Ammon's horn (tissue), 1 donor: ENCODE results near the gene TMEM161A.
"Not testable (repeated sequence)": the region's sequence is repeated elsewhere in the genome, so short reads cannot be mapped to it uniquely, and the experiment has no call there.

ENCODE experiments used
- DNase-seq: peaks from one replicate; pipeline ENCODE4 v3.0.0-alpha.2; 2016; ENCODE audit warnings: low spot score

Gene TMEM161A

GRCh38 chr19:19138109-19138981 is at the start of gene TMEM161A:
Gene TMEM161A (minus strand): TSS chr19:19138478. CDS start chr19:19138428, 50 bp downstream.
- DNase-seq, result peak; percentile 97

- no peak for DNase-seq
Observed at GRCh38 chr19:19186742-19187141, 48.5 kb upstream of the TMEM161A start.

- DNase-seq, result no peak
Observed at GRCh38 chr19:19185853-19186740, 47.8 kb upstream of the TMEM161A start.

GRCh38 chr19:19181488-19181998 is 43.3 kb upstream of the TMEM161A start:
- DNase-seq, result no peak

GRCh38 chr19:19179548-19180441 is 41.5 kb upstream of the TMEM161A start:
- no peak for DNase-seq

- DNase-seq, result no peak
Observed at GRCh38 chr19:19176950-19177349, 38.7 kb upstream of the TMEM161A start.

GRCh38 chr19:19173243-19173642 is 35.0 kb upstream of the TMEM161A start:
- not testable (repeated sequence) for DNase-seq

GRCh38 chr19:19171821-19172532 is 33.7 kb upstream of the TMEM161A start:
- DNase-seq, result no peak

- no peak for DNase-seq
Observed at GRCh38 chr19:19170873-19171672, 32.8 kb upstream of the TMEM161A start.

- DNase-seq, result peak; percentile 55
Observed at GRCh38 chr19:19170053-19170872, 32.0 kb upstream of the TMEM161A start, which contains the start of gene MEF2B. Gene MEF2B (minus strand): TSS chr19:19170263. CDS start chr19:19150735, 19,528 bp downstream.

GRCh38 chr19:19169236-19170052 is 31.2 kb upstream of the TMEM161A start:
- no peak for DNase-seq

- no peak for DNase-seq
Observed at GRCh38 chr19:19167612-19168011, 29.3 kb upstream of the TMEM161A start.

- DNase-seq, result no peak
Observed at GRCh38 chr19:19165396-19165795, 27.1 kb upstream of the TMEM161A start.

GRCh38 chr19:19162495-19162894 is 24.2 kb upstream of the TMEM161A start:
- no peak for DNase-seq

- DNase-seq, result no peak
Observed at GRCh38 chr19:19160461-19161035, 22.3 kb upstream of the TMEM161A start.

GRCh38 chr19:19159534-19159933 is 21.3 kb upstream of the TMEM161A start:
- DNase-seq, result no peak

- no peak for DNase-seq
Observed at GRCh38 chr19:19157808-19158207, 19.5 kb upstream of the TMEM161A start.
